RKO (cell line): ENCODE measurements around the gene ALG8.
"Not testable (repeated sequence)": the region's sequence is repeated elsewhere in the genome, so short reads cannot be mapped to it uniquely, and the experiment has no call there.

ENCODE experiments used
- DNase-seq: peaks from one replicate; pipeline ENCODE4 v3.0.0-alpha.2; 2016; ENCODE audit warnings: low spot score

ALG8 gene

GRCh38 chr11:78069465-78069864 lies 70.0 kb downstream of the ALG8 start:
- no peak for DNase-seq

DNA sequence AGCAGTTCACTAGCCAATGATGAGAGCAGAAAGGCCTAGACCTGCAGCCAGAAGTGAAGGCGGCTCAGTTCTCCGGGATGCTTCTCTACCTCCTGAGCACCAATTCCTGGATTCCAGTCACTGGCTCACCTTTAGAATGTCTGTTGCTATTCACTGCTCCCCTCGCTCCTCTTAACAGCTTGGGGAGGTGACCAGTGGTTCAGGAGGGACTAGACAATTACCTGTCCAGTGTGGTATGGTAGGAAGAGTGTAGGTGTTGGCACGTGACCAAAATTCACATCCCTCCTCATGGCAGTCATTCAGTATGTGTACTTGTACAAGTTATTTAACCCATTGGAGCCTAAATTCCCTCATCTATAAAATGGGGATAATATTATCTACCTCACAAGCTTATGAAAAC lies 71.7 kb downstream of the ALG8 start:
- no peak for DNase-seq

DNA sequence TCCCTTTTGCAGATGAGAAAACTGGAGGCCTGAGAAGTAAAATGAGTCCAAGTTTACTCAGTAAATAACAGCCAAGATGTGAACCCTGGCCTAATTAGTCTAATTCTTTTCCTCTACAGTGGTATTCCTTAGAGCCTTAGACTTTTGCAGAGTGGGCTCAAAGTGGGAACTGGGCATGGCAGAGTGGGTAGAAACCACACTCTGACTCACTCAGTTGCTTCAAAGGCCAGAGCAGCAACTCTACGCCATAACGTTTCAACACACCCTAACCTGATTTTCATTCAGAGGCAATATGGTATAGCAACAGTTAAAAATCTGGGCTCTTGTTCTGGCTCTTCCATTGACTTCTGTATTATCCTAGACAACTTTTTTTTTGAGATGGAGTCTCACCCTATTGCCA lies 73.0 kb downstream of the ALG8 start:
- DNase-seq, result no peak

- DNase-seq, result no peak
Observed at GRCh38 chr11:78065203-78065602, 74.2 kb downstream of the ALG8 start.

DNA sequence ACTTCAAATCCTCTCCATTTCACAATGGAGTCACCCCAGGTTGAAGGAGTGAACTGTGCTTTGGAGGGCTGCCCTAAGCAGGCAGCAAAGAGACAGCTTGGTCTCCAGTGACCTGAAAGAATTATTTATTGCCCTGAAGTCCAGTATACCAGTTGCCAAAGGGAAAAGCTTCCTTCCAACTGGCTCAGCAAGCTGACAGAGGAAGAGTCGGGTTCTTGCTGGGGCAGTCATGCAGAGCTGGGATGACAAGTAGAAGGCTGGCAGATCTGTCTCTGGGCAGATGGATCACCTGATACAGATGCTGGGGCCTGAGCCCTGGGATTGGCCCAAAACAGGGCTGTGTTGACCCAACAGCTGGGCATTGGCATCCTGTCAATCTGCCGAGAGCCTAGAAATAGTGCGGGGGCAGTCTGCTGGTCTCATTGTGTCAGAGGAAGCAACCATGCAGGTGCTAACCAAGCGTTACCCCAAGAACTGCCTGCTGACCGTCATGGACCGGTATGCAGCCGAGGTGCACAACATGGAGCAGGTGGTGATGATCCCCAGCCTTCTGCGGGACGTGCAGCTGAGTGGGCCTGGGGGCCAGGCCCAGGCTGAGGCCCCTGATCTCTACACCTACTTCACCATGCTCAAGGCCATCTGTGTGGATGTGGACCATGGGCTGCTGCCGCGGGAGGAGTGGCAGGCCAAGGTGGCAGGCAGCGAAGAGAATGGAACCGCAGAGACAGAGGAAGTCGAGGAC lies 75.8 kb downstream of the ALG8 start, which contains the start of gene THRSP:
Gene THRSP (plus strand): TSS at position 422 of the 742 bp plus-strand sequence. CDS start 21 bp downstream, at position 443.
- DNase-seq, result no peak

DNA sequence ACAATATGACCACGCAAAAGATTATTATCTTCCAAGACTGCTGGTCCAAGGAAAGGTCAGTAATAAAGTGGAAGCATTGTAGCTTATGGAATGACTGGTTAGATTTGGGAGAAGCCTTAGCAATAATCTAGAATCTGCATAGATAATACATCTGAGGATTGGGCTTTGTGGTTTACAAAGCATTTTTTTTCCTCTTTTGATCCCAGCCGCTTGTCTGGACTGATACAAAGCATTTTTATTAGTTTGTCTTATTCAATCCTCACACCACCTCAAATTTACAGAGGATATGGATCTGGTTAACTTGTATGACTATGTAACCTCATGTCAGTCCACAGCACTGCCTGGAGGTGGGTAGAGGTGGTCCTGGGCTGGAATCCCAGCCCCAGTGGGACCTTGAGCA lies 76.8 kb downstream of the ALG8 start:
- no peak for DNase-seq

DNA sequence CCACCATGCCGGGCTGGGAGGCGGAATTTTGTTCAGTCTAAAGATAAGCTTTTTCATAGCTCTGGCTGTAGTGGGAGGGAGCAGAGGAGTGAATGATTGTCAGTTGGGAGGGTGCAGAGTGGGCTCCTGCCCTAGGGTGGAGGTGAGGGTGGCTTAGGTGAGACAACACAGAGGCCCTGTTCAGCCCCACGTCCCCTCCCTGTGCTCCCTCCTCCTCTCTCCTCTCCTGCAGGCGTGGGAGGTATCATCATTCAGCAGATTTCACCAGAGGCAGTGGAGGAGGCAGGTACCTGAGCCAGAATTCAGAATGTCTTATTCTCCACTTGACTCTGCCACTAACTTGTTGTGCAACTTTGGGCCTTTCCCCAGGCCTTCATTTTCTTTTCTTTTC lies 77.5 kb downstream of the ALG8 start:
- no peak for DNase-seq

DNA sequence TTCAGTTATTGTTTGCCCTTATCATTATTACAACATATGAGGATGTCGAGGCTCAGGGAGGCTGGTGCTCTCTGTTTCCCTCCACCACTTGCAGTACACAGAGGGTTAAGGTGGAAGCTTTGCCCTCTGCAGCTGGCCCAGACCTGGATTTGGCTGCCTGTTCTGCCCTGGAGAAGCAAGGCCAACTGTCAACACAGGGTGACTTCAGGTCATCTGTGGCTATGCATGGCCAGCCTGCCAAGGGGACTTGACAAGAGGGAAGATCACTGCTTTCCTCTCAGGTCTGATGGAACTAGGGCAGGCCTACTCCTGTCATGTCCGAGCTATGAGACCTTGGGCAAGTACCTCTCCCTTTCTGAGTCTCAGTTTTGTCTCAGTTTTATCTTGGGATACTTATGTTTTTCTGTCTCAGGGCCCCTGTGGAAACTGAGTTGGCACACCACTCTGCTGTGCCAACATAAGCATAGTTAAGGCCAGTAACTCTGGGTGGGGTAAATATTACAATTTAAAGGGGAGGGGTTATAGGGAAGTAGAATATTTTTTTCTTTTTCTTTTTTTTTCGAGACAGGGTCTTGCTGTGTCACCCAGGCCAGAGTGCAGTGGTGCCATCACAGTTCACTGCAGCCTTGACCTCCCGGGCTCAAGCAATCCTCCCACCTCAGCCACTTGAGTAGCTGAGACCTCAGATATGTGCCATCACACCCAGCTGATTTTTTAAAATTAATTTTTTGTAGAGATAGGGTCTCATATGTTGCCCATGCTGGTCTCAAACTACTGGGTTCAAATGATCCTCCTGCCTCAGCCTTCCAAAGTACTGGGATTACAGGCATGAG lies 78.1 kb downstream of the ALG8 start:
- DNase-seq, result no peak

- no peak for DNase-seq
Observed at GRCh38 chr11:78060533-78060932, 78.9 kb downstream of the ALG8 start.

- not testable (repeated sequence) for DNase-seq
Observed at GRCh38 chr11:78059749-78060328, 79.6 kb downstream of the ALG8 start.

- DNase-seq, result no peak
Observed at GRCh38 chr11:78057462-78058055, 81.9 kb downstream of the ALG8 start.

- no peak for DNase-seq
Observed at GRCh38 chr11:78056093-78056492, 83.3 kb downstream of the ALG8 start.

DNA sequence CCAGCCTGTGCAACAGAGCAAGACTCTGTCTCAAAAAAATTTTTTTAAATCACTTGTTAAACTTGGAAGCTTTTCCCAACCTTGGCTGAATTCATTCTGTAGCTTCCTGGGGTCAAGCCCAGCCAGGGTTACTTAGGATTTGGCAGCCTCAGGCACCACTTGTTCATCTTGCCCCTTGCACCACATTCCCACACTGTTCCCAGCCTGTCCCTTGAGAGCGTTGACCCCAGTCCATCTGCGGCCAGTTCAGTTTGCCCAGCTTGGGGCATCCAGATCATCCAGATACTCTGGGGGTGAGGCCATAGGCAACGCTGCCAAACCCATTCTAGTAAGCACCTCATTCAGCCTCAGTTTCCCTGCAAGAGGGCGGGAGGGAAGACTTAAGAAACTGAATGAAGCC lies 84.5 kb downstream of the ALG8 start:
- DNase-seq, result no peak

- DNase-seq, result no peak
Observed at GRCh38 chr11:78050964-78051831, 88.2 kb downstream of the ALG8 start.
